Measurements from ENCODE around the gene CAND1.

DNA sequence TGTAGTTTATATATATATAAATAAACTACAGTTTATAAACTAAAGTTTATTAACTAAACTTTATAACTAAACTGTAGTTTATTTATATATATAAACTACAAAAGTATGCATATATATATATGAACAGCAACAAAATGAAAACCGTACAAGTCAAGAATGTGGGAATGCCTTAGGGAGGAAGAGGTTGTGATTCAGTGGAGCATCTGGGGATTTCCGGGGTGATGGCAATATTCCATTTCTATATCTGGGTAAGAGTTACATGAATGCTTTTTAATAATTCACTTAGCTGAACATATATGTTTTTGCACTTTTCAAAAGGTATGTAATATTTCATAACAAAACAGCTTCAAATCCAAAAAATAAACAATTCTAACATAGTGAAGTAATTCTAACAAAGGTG lies 30.1 kb upstream of the CAND1 start:
- TF ChIP-seq POLR2A (IDR thresholded peaks at IDR 0.05), result no peak
- TF ChIP-seq POLR2AphosphoS5 (IDR thresholded peaks at IDR 0.05), result no peak
- no peak for TF ChIP-seq CTCF (IDR thresholded peaks at IDR 0.05)
- no peak for TF ChIP-seq EP300 (IDR thresholded peaks at IDR 0.05)
